WTC11 (cell line): ENCODE data around the gene ANTKMT.

ENCODE experiments used
- CBFB ChIP-seq: sonication (generic); formaldehyde crosslinking; IDR thresholded peaks from 2 replicates; pipeline ENCODE4 v1.8.1; 2022; ENCODE audit warnings: mild to moderate bottlenecking, low read depth, missing genetic modification reagents
- CREB1 ChIP-seq: sonication (generic); formaldehyde crosslinking; IDR thresholded peaks from 2 replicates; pipeline ENCODE4 v1.8.0; 2023; ENCODE audit warnings: mild to moderate bottlenecking, missing genetic modification reagents
- MXD4 ChIP-seq: fragments of 250-450 bp; sonication (Bioruptor Pico); IDR thresholded peaks from 2 replicates; pipeline ENCODE4 v1.8.0; 2021; ENCODE audit warnings: mild to moderate bottlenecking, moderate library complexity, borderline replicate concordance
- NR2C2 ChIP-seq: sonication (generic); formaldehyde crosslinking; IDR thresholded peaks from 2 replicates; pipeline ENCODE4 v1.8.0; 2022; ENCODE audit warnings: mild to moderate bottlenecking, missing genetic modification reagents
- TCF7 ChIP-seq: sonication (generic); formaldehyde crosslinking; IDR thresholded peaks from 2 replicates; pipeline ENCODE4 v1.8.0; 2022; ENCODE audit warnings: mild to moderate bottlenecking, low read depth, missing genetic modification reagents, moderate library complexity
- ZNF219 ChIP-seq: sonication (generic); formaldehyde crosslinking; IDR thresholded peaks from 2 replicates; pipeline ENCODE4 v1.8.0; 2023; ENCODE audit warnings: missing genetic modification reagents, mild to moderate bottlenecking, borderline replicate concordance
- TF ChIP-seq, protein P1 (sequence below): fragments of 200-600 bp; IDR thresholded peaks from 2 replicates; pipeline ENCODE4 v1.8.0; 2022; ENCODE audit warnings: antibody characterized with exemption
- TF ChIP-seq, protein P2 (sequence below): sonication (generic); formaldehyde crosslinking; IDR thresholded peaks from 2 replicates; pipeline ENCODE4 v1.8.0; 2022; ENCODE audit warnings: missing genetic modification reagents
- TF ChIP-seq, protein P3 (sequence below): sonication (generic); formaldehyde crosslinking; IDR thresholded peaks from 2 replicates; pipeline ENCODE4 v1.8.1; 2023; ENCODE audit warnings: mild to moderate bottlenecking, missing genetic modification reagents, borderline replicate concordance
- TF ChIP-seq, protein P4 (sequence below): sonication (generic); formaldehyde crosslinking; IDR thresholded peaks from 2 replicates; pipeline ENCODE4 v1.8.0; 2023; ENCODE audit warnings: mild to moderate bottlenecking, missing genetic modification reagents
- TF ChIP-seq, protein P5 (sequence below): sonication (generic); formaldehyde crosslinking; IDR thresholded peaks from 2 replicates; pipeline ENCODE4 v1.8.1; 2023; ENCODE audit warnings: mild to moderate bottlenecking, moderate library complexity, missing genetic modification reagents
- TF ChIP-seq, protein P6 (sequence below): sonication (generic); formaldehyde crosslinking; IDR thresholded peaks from 2 replicates; pipeline ENCODE4 v1.8.1; 2022; ENCODE audit warnings: mild to moderate bottlenecking, missing genetic modification reagents, moderate library complexity, borderline replicate concordance
- TF ChIP-seq, protein P7 (sequence below): sonication (generic); formaldehyde crosslinking; IDR thresholded peaks from 2 replicates; pipeline ENCODE4 v1.8.1; 2022; ENCODE audit warnings: low read depth, mild to moderate bottlenecking, moderate library complexity, missing genetic modification reagents, borderline replicate concordance
- TF ChIP-seq, protein P8 (sequence below): sonication (generic); formaldehyde crosslinking; IDR thresholded peaks from 2 replicates; pipeline ENCODE4 v1.8.0; 2023; ENCODE audit warnings: missing genetic modification reagents

DNA sequence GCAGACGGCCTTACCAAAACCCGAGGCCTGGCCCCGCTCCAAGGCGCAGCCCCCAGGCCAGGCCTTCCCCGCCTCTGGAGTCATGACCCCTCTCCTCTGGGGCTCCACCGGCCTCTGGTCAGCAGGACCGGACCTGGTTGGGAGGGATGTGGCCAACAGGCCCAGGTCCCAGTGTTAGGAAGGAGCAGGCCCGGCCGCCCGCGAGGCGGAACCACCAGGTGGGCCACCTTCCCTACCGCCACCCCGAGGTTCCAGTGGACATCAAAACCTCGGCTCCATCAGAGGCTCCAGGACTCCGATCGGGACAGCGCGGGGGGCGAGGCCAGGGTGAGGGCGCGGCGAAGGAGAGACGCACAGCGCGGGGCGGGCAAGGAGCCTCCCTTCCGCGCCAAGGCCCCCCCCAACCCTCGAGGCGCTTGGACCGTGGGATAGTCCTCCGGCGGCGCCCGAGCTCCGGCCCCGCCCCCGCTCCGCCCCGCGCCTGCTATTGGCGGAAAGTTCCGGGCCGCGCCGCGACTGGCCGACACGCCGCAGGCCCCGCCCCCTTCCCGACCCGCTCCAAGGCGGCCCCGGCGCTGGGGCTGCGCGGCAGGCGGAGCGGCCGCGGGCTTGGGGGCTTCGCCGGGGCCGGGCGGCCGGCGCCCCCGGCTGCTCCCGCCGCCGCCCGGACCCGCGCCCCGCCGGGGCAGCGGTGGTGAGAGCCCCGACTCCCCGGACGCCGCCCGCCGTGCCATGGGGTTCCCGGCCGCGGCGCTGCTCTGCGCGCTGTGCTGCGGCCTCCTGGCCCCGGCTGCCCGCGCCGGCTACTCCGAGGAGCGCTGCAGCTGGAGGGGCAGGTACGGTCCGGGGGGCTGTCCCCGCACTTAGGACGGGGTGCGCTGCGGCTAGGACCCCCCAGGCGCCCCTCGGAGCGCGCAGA, 6.1 kb upstream of the ANTKMT start, which contains the start of gene METRN:
- TF ChIP-seq, protein P1, sequence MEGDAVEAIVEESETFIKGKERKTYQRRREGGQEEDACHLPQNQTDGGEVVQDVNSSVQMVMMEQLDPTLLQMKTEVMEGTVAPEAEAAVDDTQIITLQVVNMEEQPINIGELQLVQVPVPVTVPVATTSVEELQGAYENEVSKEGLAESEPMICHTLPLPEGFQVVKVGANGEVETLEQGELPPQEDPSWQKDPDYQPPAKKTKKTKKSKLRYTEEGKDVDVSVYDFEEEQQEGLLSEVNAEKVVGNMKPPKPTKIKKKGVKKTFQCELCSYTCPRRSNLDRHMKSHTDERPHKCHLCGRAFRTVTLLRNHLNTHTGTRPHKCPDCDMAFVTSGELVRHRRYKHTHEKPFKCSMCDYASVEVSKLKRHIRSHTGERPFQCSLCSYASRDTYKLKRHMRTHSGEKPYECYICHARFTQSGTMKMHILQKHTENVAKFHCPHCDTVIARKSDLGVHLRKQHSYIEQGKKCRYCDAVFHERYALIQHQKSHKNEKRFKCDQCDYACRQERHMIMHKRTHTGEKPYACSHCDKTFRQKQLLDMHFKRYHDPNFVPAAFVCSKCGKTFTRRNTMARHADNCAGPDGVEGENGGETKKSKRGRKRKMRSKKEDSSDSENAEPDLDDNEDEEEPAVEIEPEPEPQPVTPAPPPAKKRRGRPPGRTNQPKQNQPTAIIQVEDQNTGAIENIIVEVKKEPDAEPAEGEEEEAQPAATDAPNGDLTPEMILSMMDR = no peak
- TF ChIP-seq, protein P2, sequence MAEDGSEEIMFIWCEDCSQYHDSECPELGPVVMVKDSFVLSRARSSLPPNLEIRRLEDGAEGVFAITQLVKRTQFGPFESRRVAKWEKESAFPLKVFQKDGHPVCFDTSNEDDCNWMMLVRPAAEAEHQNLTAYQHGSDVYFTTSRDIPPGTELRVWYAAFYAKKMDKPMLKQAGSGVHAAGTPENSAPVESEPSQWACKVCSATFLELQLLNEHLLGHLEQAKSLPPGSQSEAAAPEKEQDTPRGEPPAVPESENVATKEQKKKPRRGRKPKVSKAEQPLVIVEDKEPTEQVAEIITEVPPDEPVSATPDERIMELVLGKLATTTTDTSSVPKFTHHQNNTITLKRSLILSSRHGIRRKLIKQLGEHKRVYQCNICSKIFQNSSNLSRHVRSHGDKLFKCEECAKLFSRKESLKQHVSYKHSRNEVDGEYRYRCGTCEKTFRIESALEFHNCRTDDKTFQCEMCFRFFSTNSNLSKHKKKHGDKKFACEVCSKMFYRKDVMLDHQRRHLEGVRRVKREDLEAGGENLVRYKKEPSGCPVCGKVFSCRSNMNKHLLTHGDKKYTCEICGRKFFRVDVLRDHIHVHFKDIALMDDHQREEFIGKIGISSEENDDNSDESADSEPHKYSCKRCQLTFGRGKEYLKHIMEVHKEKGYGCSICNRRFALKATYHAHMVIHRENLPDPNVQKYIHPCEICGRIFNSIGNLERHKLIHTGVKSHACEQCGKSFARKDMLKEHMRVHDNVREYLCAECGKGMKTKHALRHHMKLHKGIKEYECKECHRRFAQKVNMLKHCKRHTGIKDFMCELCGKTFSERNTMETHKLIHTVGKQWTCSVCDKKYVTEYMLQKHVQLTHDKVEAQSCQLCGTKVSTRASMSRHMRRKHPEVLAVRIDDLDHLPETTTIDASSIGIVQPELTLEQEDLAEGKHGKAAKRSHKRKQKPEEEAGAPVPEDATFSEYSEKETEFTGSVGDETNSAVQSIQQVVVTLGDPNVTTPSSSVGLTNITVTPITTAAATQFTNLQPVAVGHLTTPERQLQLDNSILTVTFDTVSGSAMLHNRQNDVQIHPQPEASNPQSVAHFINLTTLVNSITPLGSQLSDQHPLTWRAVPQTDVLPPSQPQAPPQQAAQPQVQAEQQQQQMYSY = no peak
- TF ChIP-seq CREB1 (CRISPR knock-in tag) (no peak), NR2C2 (CRISPR knock-in tag) (no peak), ZNF219 (CRISPR knock-in tag) (no peak), MXD4 (CRISPR knock-in tag) (no peak), TCF7 (CRISPR knock-in tag) (no peak), CBFB (no peak)
- TF ChIP-seq, protein P3, sequence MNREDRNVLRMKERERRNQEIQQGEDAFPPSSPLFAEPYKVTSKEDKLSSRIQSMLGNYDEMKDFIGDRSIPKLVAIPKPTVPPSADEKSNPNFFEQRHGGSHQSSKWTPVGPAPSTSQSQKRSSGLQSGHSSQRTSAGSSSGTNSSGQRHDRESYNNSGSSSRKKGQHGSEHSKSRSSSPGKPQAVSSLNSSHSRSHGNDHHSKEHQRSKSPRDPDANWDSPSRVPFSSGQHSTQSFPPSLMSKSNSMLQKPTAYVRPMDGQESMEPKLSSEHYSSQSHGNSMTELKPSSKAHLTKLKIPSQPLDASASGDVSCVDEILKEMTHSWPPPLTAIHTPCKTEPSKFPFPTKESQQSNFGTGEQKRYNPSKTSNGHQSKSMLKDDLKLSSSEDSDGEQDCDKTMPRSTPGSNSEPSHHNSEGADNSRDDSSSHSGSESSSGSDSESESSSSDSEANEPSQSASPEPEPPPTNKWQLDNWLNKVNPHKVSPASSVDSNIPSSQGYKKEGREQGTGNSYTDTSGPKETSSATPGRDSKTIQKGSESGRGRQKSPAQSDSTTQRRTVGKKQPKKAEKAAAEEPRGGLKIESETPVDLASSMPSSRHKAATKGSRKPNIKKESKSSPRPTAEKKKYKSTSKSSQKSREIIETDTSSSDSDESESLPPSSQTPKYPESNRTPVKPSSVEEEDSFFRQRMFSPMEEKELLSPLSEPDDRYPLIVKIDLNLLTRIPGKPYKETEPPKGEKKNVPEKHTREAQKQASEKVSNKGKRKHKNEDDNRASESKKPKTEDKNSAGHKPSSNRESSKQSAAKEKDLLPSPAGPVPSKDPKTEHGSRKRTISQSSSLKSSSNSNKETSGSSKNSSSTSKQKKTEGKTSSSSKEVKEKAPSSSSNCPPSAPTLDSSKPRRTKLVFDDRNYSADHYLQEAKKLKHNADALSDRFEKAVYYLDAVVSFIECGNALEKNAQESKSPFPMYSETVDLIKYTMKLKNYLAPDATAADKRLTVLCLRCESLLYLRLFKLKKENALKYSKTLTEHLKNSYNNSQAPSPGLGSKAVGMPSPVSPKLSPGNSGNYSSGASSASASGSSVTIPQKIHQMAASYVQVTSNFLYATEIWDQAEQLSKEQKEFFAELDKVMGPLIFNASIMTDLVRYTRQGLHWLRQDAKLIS (CRISPR knock-in tag) = no peak
- TF ChIP-seq, protein P4, sequence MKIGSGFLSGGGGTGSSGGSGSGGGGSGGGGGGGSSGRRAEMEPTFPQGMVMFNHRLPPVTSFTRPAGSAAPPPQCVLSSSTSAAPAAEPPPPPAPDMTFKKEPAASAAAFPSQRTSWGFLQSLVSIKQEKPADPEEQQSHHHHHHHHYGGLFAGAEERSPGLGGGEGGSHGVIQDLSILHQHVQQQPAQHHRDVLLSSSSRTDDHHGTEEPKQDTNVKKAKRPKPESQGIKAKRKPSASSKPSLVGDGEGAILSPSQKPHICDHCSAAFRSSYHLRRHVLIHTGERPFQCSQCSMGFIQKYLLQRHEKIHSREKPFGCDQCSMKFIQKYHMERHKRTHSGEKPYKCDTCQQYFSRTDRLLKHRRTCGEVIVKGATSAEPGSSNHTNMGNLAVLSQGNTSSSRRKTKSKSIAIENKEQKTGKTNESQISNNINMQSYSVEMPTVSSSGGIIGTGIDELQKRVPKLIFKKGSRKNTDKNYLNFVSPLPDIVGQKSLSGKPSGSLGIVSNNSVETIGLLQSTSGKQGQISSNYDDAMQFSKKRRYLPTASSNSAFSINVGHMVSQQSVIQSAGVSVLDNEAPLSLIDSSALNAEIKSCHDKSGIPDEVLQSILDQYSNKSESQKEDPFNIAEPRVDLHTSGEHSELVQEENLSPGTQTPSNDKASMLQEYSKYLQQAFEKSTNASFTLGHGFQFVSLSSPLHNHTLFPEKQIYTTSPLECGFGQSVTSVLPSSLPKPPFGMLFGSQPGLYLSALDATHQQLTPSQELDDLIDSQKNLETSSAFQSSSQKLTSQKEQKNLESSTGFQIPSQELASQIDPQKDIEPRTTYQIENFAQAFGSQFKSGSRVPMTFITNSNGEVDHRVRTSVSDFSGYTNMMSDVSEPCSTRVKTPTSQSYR (CRISPR knock-in tag) = no peak
- TF ChIP-seq, protein P5, sequence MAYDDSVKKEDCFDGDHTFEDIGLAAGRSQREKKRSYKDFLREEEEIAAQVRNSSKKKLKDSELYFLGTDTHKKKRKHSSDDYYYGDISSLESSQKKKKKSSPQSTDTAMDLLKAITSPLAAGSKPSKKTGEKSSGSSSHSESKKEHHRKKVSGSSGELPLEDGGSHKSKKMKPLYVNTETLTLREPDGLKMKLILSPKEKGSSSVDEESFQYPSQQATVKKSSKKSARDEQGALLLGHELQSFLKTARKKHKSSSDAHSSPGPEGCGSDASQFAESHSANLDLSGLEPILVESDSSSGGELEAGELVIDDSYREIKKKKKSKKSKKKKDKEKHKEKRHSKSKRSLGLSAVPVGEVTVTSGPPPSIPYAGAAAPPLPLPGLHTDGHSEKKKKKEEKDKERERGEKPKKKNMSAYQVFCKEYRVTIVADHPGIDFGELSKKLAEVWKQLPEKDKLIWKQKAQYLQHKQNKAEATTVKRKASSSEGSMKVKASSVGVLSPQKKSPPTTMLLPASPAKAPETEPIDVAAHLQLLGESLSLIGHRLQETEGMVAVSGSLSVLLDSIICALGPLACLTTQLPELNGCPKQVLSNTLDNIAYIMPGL = no peak; the same call in none of the 2 replicates
- TF ChIP-seq, protein P6, sequence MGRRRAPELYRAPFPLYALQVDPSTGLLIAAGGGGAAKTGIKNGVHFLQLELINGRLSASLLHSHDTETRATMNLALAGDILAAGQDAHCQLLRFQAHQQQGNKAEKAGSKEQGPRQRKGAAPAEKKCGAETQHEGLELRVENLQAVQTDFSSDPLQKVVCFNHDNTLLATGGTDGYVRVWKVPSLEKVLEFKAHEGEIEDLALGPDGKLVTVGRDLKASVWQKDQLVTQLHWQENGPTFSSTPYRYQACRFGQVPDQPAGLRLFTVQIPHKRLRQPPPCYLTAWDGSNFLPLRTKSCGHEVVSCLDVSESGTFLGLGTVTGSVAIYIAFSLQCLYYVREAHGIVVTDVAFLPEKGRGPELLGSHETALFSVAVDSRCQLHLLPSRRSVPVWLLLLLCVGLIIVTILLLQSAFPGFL = no peak
- TF ChIP-seq, protein P7, sequence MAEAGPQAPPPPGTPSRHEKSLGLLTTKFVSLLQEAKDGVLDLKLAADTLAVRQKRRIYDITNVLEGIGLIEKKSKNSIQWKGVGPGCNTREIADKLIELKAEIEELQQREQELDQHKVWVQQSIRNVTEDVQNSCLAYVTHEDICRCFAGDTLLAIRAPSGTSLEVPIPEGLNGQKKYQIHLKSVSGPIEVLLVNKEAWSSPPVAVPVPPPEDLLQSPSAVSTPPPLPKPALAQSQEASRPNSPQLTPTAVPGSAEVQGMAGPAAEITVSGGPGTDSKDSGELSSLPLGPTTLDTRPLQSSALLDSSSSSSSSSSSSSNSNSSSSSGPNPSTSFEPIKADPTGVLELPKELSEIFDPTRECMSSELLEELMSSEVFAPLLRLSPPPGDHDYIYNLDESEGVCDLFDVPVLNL (CRISPR knock-in tag) = no peak
- TF ChIP-seq, protein P8, sequence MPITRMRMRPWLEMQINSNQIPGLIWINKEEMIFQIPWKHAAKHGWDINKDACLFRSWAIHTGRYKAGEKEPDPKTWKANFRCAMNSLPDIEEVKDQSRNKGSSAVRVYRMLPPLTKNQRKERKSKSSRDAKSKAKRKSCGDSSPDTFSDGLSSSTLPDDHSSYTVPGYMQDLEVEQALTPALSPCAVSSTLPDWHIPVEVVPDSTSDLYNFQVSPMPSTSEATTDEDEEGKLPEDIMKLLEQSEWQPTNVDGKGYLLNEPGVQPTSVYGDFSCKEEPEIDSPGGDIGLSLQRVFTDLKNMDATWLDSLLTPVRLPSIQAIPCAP (CRISPR knock-in tag) = no peak
